K562 (cell line): ENCODE results near the gene ALKBH3.

ENCODE experiments used
- EZH2 ChIP-seq: IDR thresholded peaks from 2 replicates; pipeline ENCODE4 v1.6.1; 2012; ENCODE audit warnings: low read depth, mild to moderate bottlenecking, inconsistent platforms, low read length, borderline replicate concordance
- FOXJ3 ChIP-seq: sonication (generic); formaldehyde crosslinking; IDR thresholded peaks from 2 replicates; pipeline ENCODE4 v1.4.0; 2020; ENCODE audit warnings: mild to moderate bottlenecking, missing genetic modification reagents
- HDAC6 ChIP-seq: IDR thresholded peaks from 2 replicates; pipeline ENCODE4 v1.6.1; 2012; ENCODE audit warnings: low read depth, mild to moderate bottlenecking, control low read depth, inconsistent platforms, low read length, moderate library complexity
- MED1 ChIP-seq: sonication (generic); formaldehyde crosslinking; IDR thresholded peaks from 2 replicates; pipeline ENCODE4 v1.8.1; 2023; ENCODE audit warnings: missing genetic modification reagents, borderline replicate concordance
- NR3C1 ChIP-seq: sonication (generic); formaldehyde crosslinking; IDR thresholded peaks from 2 replicates; pipeline ENCODE4 v1.8.1; 2022; ENCODE audit warnings: missing genetic modification reagents
- POLR2A ChIP-seq: fragments of 450-650 bp; conservative IDR thresholded peaks from 2 replicates; pipeline ENCODE4 v1.6.1; 2016
- U2AF1 ChIP-seq: fragments of 200-400 bp; formaldehyde crosslinking; optimal IDR thresholded peaks from 2 replicates; pipeline ENCODE3; 2017; ENCODE audit warnings: mild to moderate bottlenecking, low read depth, low read length, moderate library complexity
- ZC3H4 ChIP-seq: sonication (generic); formaldehyde crosslinking; IDR thresholded peaks from 2 replicates; pipeline ENCODE4 v1.9.0; 2021; ENCODE audit warnings: missing genetic modification reagents, borderline replicate concordance
- ZNF140 ChIP-seq: fragments of 250-450 bp; sonication (Bioruptor Pico); IDR thresholded peaks from 2 replicates; pipeline ENCODE4 v1.8.0; 2021; ENCODE audit warnings: moderate library complexity, mild to moderate bottlenecking, inconsistent platforms
- ZNF263 ChIP-seq: sonication (generic); formaldehyde crosslinking; IDR thresholded peaks from 2 replicates; pipeline ENCODE4 v1.8.0; 2022; ENCODE audit warnings: mild to moderate bottlenecking, missing genetic modification reagents, borderline replicate concordance
- ZNF584 ChIP-seq: fragments of 200-800 bp; sonication (Bioruptor generic); IDR thresholded peaks from 2 replicates; pipeline ENCODE4 v1.6.1; 2016; ENCODE audit warnings: low read depth, mild to moderate bottlenecking, missing genetic modification characterization, missing compliant biosample characterization

- no peak for TF ChIP-seq HDAC6
- TF ChIP-seq NR3C1: no peak
- TF ChIP-seq U2AF1: no peak
- no peak for TF ChIP-seq ZNF584 (CRISPR knock-in tag)
- TF ChIP-seq MED1 (CRISPR knock-in tag): no peak
- TF ChIP-seq ZNF263 (CRISPR knock-in tag): no peak
- no peak for TF ChIP-seq ZC3H4 (CRISPR knock-in tag)
- no peak for TF ChIP-seq FOXJ3 (CRISPR knock-in tag)
- no peak for TF ChIP-seq POLR2A
- TF ChIP-seq ZNF140 (CRISPR knock-in tag): no peak
- TF ChIP-seq EZH2: no peak
Observed at GRCh38 chr11:43913829-43914380, 33.3 kb downstream of the ALKBH3 start.
